HG02885 (cell line): Measurements from ENCODE around the gene SLC7A4.
"Not testable (repeated sequence)": the region's sequence is repeated elsewhere in the genome, so short reads cannot be mapped to it uniquely, and the experiment has no call there.

Experiments used
- ATAC-seq: cut with Tn5 transposase; IDR thresholded peaks from one replicate; pipeline ENCODE4 v1.9.1; 2021; ENCODE audit warnings: mild to moderate bottlenecking; ENCODE audit not compliant: unreplicated experiment, poor library complexity

Gene SLC7A4

DNA sequence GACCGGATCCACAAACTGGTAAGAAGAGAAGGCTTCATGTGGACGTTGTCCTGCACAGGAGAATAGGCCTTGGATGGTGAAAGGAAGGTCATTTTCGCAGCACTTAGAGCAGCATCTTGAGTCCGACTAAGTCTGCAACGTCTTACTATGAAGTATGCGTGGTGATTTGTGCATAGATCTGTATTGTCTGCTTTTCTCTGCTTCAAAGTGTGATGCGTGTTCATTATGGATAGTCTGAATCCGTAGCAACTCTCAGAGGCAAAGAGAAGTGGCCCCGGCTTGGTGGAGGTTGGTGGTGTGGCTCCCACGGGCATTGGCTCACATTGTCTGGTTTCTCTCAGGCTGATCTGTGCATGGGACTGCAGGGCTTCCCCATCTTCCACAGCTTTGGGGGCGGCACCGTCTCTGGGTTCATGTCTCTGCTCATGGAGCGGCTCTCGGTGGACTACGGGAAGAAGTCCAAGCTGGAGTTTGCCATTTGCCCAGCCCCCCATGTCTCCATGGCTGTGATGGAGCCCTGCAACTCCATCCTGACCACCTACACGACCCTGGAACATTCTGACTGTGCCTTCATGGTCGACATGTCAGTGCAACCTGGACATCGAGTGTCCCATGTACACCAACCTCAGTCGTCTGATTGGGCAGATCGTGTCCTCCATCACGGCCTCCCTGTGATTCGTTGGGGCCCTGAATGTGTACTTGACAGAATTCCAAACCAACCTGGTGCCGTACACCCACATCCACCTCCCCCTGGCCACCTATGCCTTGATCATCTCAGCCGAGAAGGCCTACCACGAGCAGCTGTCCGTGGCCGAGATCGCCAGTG, 34.9 kb upstream of the SLC7A4 start:
- no peak for ATAC-seq

DNA sequence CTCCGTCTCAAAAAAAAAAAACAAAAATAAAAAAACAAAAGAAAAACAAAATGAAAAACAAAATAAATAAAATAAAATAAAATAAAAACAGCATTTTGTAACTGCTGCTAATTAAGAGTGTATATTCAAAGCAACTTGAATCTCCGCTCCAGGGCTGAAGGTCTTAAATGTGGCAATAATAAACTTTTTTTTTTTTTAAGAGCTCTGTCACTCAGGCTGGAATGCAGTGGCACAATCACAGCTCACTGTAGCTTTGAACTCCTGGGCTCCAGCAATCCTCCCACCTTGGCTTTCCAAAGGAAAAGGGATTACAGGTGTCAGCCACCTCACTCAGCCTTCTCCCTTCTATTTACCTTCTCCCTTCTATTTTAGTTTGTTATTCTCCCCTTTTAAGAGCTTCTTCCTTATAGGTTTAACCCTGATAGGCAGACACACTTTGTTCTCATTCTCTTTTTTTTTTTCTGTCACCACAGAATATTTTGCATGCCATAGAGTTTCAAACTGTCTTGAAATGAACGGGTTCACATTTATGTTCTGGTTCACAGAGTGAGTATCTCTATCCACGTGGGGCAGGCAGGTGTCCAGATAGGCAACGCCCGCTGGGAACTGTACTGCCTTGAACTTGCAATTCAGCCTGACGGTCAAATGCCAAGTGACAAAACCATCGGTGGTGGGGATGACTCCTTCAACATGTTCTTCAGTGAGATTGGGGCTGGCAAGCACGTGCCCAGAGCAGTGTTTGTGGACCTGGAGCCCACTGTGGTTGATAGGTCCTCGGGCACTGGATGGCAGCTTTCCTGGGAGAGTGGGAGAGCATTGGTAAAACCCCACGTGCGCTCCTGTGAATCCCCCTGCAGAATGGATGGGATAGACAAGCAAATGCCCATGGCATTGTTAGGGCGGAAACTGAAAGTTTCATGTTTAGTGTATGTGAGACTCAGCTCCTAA, 32.8 kb upstream of the SLC7A4 start:
- ATAC-seq: no peak

DNA sequence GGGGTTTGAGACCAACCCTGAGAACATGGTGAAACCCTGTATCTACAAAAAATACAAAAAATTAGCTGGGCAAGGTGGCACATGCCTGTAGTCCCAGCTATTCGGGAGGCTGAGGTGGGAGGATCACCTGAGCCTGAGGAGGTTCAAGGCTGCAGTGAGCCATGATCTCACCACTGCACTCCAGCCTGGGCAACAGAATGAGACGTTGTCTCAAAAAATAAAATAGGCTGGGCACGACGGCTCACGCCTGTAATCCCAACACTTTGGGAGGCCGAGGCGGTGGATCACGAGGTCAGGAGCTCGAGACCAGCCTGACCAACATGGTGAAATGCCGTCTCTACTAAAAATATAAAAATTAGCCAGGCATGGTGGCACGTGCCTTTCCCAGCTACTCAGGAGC, 32.1 kb upstream of the SLC7A4 start:
- not testable (repeated sequence) for ATAC-seq

DNA sequence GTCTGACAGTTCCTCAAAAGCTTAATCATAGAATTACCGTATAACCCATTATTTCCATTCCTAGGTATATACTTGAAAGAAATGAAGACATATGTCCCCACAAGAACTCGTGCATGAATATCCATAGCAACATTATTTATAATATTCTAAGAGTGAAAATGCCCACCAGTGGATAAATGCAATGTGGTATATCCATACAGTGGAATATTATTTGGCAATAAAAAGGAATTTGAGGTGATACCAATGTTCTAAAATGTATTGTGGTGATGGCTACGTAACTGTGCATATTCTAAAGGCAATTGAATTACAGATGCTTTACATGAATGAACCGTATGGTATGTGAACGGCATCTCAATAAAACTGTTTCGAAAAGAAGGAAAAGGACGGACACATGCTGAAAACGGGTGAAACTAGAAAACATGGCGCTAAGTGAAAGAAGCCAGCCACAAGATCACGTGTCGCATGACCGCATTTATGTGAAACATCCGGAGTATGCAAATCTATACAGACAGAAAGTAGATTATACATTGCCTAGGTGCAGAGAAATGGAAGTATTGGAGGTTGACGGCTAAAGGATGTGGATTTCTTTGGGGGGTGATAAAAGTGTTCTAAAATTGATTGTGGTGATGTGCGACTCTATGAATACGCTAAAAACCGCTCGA, 29.4 kb upstream of the SLC7A4 start:
- not testable (repeated sequence) for ATAC-seq

DNA sequence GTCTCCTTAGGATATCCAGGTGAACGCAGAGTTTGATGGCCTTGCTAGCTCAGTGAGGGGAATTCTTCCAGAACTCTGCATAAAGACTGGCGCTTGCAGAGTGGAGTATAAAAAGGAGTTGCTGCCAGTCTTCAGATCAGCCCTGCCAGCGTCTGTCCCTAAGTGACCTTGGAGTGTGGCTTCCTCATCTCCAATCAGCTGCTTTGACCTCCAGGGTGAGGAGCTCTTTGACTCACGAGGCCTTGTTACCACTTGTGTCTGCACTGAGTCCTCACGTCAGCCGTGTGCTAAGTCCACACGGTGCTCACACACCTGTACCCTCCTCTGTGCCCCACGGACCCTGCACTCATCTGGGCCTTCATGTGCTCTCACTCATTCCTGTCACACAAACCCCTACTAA, 28.0 kb upstream of the SLC7A4 start:
- not testable (repeated sequence) for ATAC-seq

DNA sequence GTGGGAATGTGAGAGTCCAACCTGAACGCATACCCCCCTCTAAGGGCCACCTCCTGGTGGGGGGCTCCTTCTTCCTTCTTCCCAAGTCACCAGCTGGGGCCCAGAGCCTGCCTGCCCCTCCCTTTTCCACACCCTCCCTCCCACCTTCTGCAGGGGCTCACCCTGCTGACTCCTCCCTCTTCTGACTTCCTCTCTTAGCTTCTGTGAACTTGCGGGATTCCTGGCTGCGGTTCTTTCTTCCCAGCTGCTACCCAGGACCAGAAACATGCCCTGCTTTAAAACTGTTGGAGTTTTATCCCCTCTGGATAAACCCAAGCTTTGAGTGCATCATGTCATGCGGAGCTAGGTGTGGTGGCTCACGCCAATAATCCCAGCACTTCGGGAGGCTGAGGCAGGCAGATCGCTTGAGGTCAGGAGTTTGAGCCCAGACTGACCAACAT, 23.5 kb upstream of the SLC7A4 start:
- no peak for ATAC-seq

DNA sequence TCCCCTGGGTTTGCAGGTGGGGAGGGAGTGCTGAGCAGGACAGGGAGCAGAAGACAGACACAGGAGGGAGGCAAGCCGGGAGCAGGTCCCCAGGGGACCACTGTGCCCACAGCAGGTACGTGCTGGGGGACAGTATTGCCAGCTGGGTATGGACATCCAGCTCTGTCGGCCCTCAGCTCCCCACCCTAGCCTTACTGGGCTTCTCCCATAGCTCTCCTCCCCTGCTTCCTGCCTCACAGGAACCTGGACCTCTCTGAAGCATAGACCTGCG, 23.1 kb upstream of the SLC7A4 start:
- no peak for ATAC-seq

DNA sequence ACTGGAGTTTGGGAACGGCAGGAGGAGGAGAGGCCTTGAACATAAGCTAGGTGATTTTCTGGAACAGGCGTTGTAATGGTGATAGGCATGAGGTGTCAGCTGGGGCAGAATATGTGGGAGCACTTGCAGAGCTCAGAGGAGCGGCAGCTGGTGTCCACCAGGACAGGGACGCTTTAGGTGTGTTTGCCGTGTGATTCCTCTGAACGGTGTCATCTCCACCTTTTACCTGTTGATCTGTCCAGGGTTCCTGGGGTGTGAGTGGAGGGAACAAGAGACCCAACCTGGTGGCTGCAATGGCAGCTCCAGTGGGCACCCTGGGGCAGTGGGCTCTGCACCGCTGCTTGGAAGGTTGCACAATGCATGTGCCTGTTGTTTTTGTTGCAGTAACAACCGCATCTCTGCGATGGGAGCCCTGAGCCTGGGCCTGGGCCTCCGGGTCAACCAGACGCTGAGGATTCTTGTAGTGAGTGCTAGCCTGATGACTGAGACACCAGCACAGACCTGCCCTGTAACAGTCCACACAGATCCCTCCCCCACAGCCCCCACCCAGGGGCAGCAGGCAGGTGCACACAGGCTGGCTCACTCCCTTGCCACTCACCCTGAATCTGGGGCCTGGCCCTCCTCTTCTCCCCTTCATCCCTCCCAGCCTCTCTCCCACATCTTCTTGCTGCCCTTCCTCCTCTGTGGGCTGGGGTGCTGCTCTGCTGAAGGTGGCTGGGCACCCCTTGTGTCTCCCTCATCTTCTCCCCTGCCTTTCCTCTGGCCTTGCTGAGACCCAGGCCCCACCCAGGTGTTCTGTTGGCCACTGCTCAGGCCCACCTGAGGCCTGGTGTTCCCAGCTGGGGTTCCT, 22.6 kb upstream of the SLC7A4 start:
- no peak for ATAC-seq

DNA sequence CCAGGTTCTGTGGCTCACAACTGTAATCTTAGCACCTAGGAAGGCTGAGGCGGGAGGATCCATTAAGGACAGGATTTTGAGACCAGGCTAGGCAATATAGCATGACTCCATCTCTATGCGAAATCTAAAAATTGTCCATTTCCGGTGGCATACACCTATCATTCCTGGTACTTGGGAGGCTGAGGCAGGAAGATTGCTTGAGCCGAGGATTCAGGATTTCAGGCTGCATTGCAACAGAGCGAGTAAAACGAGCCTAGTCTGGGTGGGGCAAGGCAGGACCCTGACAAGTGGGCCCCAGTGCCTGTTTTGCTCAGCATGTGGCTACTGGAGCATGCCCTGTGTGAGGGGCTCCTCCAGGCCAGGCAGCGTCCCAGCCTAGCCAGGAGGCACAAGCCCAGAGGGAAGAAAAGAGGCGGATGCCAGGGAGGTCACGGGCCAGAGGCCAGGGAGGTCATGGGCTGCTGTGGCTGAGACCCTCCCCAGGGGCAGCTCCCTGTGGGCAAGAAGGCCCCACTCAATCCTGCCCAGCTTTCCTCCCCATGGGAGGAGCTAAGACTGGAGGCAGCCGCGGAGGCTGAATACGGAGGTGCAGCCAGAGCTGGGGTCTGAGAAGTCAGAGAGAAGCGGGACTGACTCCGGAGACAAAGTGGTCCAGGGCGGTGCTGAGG, 21.8 kb upstream of the SLC7A4 start:
- ATAC-seq: no peak

DNA sequence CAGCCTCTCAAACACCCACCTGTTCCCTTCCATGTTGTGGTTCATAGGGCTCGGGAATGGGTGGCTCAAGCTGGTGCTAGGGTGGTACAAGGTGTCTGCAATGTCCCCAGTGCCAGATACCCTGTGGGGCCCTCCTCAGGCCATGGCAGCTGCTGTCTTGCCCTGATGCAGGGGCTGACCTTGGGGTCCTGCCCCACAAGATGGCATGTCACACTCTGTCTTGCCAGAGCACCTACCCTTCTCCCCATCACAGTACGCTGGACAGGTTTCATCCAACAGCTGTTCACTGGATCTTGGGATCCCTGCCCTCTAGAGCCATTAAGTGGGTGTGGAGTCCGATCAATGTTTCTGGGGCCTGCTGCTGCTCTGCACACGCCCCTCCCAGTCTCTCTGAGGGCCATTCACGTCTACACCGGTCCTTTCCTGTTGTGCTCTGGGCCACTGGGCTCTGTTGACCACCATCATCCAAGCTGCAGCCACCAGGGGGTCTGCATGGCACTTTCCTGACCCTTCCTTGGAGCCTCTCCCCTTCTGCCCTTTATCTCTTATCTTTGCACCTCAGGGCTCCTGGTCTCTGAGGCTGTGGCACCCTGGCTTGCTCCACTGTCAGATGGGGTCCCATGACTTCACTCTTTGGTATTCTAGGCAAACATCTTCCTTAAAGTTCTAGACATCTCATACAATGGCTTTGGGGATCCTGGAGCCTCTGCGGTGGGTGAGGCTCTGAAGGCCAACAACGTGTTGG, 20.5 kb upstream of the SLC7A4 start:
- ATAC-seq: no peak

DNA sequence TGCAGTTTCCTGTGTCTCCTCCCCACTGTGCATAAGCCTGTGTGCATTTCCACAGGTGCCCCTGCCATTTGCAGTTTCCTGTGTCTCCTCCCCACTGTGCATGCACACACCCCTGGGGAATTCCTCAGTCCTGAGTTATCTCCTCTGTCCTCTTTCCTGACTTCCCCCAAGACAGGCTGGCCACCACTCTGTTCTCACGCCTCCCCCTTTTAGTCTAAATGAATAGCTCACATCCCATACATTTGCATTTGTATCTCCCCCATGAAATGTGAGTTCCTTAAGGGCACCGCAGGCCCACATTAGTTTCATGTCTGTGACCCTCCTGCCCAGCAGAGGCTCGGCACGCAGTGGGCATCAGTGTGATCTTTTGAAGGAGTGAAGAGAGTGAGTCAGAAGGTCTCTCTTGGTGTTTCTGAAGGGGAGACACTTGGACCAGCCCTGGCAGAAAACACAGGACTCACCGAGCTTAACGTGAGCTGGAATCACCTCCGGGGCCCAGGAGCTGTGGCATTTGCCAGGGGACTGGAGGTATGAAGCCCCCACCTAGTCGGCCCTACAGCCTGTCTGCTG, 19.6 kb upstream of the SLC7A4 start:
- ATAC-seq: no peak

DNA sequence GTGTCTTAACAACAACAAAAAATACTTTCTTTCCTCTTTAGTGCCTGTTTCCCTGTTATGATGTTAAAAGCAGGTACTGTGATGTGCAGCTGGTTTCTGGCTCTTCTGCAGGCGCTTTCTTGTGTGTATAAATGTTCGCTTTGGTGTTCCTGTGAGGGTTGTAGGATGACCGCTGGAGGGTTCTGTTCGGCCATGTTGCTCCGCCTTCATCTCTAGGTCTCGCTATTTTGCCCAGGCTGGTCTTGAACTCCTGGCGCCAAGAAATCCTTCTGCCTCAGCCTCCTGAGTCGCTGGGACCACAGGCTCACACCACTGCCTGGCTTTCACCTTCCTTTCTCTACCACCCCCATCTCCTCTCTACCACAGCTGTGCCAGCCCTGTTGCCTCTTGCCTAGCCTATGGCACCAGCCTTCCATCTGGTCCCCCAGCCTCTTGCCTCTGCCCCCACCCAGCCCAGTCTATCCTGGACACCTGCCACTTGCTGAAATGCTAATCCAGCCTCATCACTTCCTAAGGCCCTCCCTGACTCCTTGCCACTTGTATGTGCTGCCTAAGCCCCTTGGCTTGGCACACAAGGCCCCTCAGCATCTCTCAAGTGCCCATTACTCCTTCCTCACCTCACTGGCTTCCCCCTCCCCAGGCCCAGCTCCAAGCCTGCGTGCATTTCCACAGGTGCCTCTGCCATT, 18.9 kb upstream of the SLC7A4 start:
- ATAC-seq: no peak

DNA sequence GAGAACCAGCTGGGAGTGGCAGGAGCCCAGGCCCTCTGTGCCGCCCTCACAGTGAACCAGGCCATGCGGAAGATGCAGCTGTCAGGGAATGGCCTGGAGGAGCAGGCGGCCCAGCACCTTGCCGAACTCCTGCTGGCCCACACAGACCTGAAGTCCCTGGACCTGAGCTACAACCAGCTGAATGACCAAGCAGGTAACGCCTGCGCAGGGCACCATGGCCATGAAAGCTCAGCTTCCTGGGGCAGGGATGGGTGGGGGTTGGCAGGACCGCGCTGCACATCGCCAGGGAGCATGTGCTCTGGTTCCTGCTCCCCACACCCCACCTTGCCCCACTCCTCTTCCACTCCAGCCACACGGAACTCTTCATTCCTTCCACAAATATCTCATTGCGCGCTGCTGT, 16.6 kb upstream of the SLC7A4 start:
- not testable (repeated sequence) for ATAC-seq

DNA sequence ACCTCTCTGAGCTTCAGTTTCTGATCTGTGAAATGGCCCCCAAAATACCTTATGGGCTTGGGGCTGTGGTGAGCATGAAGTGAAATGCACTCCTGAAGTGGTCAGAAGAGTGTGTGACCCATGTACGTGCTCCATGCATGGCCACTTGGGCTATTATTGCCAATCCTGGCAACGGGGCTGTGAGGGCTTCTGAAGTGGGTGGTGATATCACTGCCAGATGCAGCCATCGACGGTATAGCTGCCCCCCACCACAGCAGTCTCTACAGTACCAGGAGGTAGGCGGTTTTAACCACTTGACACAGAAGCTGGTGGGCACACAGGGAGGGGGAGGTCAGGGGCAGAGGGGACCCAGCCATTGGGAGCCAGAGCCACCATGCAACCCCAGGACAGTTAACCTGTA, 16.1 kb upstream of the SLC7A4 start:
- not testable (repeated sequence) for ATAC-seq

DNA sequence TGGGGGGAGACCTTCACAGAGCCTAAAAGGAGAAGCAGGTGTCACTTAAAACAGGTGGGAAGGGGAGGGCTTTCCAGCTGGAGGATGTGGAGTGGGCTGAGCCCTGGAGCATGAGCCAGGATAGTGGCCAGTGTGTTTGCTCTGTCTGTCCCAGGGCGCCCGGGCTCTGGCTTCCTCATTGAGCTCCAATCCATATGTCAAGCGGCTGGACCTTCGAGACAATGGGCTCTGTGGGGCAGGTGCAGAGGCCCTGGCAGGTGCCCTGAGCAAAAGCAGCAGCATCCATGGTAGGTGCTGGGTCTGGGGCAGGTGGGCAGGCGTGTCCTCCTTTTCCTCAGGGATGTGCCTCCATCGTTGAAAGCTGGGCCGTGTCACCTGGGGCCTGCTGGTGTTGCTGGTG, 15.4 kb upstream of the SLC7A4 start:
- ATAC-seq: no peak

DNA sequence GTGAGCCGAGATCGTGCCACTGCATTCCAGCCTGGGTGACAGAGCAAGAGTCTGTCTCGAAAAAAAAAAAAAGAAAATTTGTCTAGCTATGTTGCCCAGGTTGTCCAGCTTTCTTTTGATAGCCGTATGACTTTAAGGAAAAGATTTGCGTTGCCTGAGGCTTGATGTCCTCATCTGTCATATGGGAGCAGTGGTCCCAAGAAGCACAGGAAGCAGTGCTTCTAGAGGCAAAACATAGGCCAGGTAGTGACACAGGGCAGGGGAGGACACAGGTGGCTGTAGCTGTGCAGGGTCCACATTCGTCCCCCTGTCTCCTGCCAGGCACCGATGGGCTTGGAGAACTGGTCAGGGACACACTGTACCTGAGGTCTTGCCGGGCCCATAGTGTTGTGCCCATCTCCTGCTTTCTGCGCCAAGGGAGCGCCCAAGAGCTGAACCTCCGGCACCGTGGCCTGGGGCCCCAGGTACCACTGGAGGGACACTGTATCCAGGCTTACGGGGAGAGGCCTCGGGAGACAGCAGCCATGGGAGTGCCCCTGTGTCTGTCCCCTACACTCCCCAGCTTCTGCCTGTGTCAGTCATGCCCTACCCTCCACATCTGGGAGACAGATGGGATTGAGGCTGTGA, 14.8 kb upstream of the SLC7A4 start:
- ATAC-seq: no peak

DNA sequence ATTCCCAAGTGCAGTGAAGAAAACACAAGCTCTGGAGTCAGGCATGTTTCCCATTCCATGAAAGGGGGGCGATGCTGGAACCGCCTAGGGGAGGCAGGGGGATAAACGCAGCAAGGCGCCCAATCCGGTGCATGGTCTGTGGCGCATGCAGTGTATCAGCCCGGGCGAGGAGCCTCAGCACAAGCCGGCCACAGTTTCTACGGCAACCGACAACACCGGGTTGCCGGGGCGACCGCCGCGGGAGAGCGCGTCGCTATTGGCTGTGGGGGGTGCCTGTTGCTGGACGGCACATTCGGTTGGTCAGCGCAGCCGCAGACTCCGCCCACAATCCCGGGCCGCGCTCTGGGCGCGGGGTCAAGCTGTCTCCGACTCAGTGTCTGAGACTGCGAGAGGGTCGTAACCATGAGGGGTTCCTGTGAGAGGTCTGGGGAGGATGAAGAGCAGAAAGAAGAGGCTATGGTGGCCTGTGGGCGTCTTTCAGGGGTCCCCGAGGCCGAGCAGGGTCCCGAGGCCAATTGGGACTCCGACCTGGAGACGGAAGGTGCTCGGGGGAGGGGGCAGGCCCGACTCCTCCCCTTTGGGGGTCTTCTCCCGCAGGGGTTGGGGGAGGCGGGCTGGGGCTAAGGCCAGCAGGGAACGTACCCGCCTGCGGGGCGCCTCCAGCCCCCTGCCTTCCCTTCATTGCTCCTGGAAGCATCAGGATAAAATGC, 13.4 kb upstream of the SLC7A4 start, which contains the start of gene LRRC74B:
Gene LRRC74B, plus strand, starts transcription at position 362 of the 710 bp plus-strand sequence. Its CDS starts 41 bp downstream, at position 403.
- ATAC-seq: peak; percentile 84
